Measurements from ENCODE around the gene ZNF644.
A peak's percentile ranks its signal among the peaks of the same experiment; 100 is the strongest.

ZNF644 gene

GRCh38 chr1:91036894-91037829, 15.3 kb upstream of the ZNF644 start:
- no peak overlapping the region for H3K4me3 ChIP-seq (ENCODE audit: low read depth, low read length)
- TF ChIP-seq CTCF (IDR thresholded peaks at IDR 0.05; ENCODE audit: low read depth, low read length): no peak

GRCh38 chr1:91032349-91032748, 10.5 kb upstream of the ZNF644 start:
- H3K4me3 ChIP-seq (ENCODE audit: low read depth, low read length): no peak overlapping the region
- TF ChIP-seq CTCF (IDR thresholded peaks at IDR 0.05; ENCODE audit: low read depth, low read length): no peak

- TF ChIP-seq CTCF (IDR thresholded peaks at IDR 0.05; ENCODE audit: low read depth, low read length): no peak
- no peak overlapping the region for H3K4me3 ChIP-seq (ENCODE audit: low read depth, low read length)
Observed at GRCh38 chr1:91031081-91031480, 9.2 kb upstream of the ZNF644 start.

GRCh38 chr1:91026777-91027176, 4.9 kb upstream of the ZNF644 start:
- TF ChIP-seq CTCF (IDR thresholded peaks at IDR 0.05; ENCODE audit: low read depth, low read length): peak; percentile 12; the same call in 1 of the 2 replicates
- no peak overlapping the region for H3K4me3 ChIP-seq (ENCODE audit: low read depth, low read length)

- H3K4me3 ChIP-seq (ENCODE audit: low read depth, low read length): no peak overlapping the region
- no peak for TF ChIP-seq CTCF (IDR thresholded peaks at IDR 0.05; ENCODE audit: low read depth, low read length)
Observed at GRCh38 chr1:91026320-91026719, 4.5 kb upstream of the ZNF644 start.

- no peak overlapping the region for H3K4me3 ChIP-seq (ENCODE audit: low read depth, low read length)
- TF ChIP-seq CTCF (IDR thresholded peaks at IDR 0.05; ENCODE audit: low read depth, low read length): no peak
Observed at GRCh38 chr1:91024481-91025119, 2.8 kb upstream of the ZNF644 start.

- peak overlapping the region; percentile 93 for H3K4me3 ChIP-seq (ENCODE audit: low read depth, low read length)
Observed at GRCh38 chr1:91022518-91022929, 689 bp upstream of the ZNF644 start.

More at GRCh38 chr1:91022518-91022929, 689 bp upstream of the ZNF644 start:
- TF ChIP-seq CTCF (IDR thresholded peaks at IDR 0.05; ENCODE audit: low read depth, low read length): no peak
